NCI-H82 (cell line): Measurements from ENCODE around the gene S100A10.

Experiments
- DNase-seq: peaks from one replicate; lab custom pipeline; 2025; lab: John Stamatoyannopoulos, UW

Gene S100A10, protein sequence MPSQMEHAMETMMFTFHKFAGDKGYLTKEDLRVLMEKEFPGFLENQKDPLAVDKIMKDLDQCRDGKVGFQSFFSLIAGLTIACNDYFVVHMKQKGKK

DNA sequence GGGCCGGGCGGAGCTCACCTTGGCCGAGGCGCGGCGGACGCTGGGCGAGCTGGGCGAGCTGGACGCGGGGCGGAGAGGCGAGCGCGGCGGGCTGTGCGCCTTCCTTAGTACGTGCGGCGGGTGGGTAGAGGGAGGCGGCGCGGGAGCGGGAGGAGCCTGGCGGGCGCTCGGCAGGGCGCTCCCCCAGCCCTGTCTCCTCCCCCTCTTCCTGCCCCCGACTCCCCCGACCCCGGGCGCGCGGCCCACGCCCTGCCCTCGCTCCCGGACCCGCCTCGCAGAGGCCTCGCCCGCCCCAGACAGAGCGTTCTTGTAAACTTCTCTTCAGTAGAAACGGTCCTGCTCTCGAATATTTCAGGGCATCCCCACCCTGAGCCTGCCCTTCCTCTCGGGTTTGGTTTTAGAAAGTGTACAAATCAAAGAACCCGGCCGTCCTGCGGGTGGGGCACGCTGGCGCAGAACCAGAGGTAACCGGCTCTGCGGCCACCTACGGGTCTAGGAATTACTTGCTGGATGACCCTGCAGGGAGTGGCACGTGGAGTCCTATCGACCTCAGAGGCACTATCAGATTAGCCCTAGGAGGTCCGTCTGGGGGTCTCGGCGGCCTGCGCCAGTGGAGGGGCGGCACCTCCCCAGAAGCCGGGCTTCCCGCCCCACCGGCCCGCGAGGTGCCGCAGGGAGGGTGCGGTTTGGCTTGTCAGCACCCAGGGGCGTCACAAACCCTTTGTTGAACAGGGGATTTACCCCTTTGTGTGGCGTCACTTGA, at the start of gene S100A10:
S100A10 (minus strand) TSS at position 126 of the 763 bp plus-strand sequence. CDS start 7,629 bp downstream, outside the sequence.
- DNase-seq: peak; percentile 76

DNA sequence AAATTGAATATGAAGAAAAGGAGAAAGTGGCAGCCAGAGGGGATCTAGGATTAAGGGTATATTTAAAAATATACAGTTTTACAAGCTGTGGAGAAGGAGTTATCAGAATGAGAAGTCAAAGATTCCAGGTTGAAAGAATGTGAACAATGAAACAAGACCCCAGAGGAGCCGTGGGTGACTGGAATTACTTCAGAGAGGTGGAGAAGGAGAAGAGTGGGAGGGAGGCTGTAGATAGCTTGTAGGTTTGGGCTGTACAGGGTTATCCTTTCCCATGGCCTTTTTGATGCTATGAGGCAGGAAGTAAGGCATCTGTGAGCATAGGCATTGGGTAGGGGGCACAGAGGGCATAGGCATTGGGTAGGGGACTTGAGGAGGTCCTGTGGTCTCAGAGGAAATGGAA, 48.4 kb upstream of the S100A10 start:
- no peak for DNase-seq

DNA sequence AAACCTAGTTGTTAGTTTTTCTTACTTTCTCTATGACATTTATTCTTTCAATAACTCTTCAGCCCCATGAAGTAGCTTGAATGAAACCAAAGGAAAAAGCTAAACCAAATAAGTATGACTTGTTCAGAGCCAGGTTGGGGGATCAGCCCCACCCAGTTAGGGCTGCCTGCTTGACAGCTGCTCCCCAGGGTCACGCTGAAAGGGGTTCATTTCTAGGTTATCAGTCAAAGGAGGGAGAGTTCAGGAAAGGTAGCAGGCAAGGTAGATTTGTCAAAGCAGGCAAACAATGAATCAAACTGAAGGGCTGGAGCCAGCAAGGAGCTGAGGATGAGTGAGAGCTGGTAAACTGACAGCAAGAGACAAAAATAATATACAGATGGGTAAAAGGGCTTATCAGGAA, 46.2 kb upstream of the S100A10 start:
- no peak for DNase-seq

DNA sequence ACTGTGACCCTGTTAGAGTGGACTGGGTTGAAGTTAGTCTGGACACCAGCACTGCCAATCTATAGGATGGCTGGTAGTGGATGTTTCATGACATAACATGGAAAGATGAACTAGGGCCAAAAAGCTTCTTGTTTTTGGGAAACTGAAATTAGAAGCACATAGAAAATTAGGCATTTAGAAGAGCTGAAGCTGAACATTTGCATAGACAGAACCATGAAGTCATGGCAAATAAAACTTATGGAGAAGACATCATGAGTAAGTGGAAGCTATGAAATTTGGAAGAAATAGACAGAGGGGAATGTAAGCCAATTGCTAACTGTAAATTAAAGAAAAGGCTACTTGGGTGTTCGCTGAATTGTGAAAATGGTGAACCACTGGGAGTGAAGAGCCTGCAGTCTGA, 45.8 kb upstream of the S100A10 start:
- DNase-seq: no peak

DNA sequence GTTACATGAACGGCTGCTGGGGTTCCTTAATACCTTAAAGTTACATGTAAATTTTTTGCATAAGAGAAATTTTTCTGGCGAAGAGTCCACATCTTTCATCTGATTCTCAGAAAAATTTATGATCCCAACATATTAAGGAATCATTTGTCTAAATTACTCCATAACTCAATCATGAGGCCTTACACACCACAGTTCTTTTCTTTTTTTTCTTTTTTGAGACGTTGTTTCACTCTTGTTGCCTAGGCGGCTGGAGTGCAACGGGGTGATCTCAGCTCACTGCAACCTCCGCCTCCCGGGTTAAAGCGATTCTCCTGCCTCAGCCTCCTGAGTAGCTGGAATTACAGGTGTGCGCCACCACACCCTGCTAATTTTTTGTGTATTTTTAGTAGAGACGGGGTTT, 45.2 kb upstream of the S100A10 start:
- no peak for DNase-seq

DNA sequence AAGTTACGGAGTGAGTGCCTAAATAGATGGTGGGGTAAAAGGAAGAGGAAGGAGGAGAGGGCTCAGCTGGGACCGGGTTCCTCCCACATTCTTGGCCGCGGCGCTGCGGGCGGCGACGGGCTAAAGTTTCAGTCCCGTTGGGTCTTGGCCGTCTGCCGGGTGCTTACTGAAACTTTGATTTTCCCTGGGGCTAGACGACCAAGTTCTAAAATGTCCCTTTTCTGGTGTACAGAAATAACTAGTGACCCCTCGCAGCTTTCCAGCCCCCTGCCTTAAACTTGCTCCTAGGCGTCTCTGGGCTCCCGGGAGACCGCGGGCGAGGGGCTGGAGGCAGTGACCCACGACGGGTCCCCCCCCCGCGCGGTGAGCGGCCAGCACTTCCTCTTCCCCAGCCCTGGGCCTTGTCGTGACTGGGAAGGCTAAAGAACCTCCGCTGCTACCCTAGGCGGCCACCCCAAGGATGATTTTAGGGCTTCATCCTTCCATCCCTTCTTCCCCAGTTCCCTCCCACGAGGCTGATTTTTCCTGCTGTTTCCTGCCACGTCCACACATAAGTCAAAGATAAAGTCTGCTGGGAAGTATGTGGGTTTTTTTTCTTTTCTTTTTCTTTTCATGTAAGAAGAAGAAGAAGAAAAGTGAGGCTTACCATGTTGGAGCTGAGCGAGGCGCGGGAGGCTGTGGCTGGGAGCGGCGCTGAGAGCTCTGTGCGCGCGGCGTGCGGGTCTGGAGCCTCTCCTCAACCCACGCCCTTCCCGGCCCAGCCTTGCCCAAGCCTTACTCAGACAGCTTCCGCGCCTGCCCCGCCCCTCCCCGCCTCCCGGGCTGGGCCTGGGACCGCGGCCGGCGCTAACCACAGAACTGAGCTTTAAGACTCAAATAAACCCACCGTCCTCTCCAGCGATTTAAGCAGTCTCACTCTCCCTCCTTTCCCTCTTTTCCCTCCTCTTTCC, 42.9 kb upstream of the S100A10 start, which contains the start of gene S100A11:
S100A11 (minus strand) TSS at position 738 of the 950 bp plus-strand sequence; CDS start at position 649, 89 bp downstream.
- DNase-seq: peak; percentile 64

DNA sequence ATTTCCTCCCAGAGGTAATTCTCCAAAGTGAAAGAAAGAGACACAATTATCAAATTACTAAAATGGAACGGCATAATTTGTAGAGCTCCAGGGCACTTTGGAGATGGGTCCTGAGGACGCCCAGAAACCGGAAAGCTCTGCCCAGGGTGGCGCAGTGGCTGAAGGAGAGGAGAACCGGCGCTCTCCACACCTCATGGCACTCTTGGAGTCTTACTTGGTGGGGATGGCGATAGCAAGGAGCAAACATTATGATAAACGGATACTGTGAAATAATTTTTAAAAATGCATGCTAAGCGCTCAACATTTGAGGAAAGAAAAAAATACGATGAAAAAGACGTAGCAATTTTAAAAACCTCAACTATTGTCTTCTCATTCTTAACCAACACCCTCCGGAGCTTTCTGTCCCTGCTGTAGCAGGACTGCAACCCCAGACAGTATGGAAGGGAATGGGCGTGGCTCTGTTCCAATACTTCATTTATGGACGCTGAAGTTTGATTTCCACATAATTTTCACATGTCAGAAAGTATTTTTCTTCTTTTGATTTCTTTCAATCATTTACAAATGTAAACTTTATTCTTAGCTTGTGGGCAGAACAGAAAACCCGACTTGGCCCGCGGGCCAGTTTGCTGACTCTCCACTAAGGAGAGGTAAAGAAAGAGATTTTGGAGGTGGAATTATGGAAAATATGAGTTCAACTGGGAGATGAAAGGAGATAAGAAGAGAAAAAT, 42.0 kb upstream of the S100A10 start:
- no peak for DNase-seq

DNA sequence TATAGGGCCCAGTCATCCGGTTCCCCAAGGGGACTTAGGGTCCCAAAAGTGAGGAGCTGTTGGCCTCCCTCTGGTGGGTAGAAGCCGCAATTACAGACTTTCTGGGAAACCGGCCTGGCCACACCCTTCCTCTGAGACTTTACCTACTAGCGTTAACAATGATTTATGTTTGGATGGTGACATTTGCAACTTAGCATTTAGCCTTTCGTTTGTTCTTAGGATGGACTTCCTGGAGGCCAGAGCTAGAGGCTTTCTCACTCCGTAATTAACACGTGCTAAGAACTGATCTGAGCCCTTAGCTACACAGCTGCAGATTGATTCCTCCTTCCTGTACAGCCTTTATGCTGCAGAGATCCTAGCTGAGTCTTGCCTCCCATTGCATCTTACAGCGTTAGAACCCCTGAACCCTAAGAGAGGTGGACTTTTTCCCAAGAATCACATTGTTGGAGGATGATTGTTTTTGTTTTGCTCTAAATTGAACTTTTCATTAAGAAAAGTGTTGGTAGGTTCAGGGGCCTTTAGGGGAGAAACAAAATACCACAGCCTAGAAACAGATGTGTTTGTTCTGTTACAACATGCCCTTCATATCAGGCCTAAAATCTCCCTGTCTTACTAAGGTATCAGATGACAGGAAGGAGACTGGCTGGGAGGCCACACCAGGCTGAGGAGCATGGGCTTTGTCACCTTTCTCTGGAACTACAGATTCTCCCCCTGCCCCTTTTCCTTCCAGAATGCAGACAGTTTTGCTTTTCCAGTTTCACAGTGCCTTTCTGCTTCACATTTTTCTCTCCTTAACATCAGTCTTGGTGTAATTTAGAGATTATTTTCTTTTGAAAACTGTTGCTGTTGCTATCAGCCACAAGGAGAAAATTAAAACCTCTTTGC, 41.2 kb upstream of the S100A10 start:
- peak; percentile 76 for DNase-seq

DNA sequence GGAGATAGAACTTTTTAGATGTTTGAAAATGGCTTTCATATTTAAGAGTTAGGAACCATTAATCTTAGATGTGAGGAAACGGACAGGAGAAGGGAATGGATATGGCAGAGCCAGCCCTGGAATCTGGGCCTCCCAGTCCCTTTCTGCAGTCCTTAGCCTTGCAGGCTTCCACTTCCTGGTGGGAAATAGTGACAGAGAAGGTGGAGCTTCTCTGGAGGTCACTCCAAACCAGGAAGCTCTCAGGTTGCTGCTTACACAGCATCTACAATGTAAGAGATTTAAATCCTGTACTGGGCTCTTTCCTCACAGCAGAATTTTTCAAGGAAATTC, 40.6 kb upstream of the S100A10 start:
- no peak for DNase-seq

DNA sequence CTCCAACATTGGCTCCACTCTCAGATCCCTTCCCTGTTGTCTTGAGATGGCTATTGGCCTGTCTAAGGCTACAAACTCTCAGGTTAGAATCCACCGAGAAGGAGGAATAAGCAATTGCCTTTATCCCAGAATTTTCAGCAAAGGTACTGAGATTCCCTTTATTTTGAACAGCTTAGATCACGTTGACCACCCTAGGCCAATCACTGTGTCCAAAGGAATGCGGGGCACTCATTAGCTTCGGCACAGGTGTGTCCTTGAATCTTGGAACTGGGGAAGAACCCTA, 36.2 kb upstream of the S100A10 start:
- no peak for DNase-seq

DNA sequence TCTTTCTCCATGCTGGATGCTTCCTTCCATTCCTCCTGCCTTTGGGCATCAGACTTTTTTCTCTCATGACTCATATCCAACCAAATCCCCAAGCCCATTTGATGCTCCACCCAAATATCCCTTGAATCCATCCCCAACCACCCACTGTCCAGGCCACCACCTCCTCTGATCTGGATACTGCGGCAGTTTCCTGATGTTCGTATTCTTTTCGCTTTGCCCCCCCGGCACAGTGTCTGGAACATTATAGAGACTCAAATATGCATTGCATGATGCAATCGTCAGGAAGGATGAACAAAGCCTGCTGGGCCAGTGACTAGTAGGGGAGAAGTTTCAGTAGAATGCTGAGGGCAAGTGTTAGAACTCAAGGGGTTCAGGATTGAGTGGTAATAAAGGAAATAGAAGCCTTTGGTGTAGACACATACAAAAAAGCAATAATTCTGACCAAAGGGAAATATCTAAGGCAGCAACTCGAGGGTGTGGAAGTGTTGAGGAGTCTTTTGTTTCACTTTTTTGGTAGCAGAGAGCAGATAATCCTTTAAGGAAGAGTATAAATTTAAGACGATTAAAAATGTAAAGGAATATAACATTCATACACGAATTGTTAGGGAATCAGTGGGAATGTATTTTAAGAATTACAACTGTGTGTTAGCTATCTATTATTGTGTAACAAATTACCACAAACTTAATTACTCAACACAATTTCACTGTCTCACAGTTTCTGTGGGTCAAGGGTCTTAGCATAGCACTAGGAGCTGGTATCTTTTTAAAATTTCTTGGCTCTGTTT, 35.7 kb upstream of the S100A10 start:
- no peak for DNase-seq

DNA sequence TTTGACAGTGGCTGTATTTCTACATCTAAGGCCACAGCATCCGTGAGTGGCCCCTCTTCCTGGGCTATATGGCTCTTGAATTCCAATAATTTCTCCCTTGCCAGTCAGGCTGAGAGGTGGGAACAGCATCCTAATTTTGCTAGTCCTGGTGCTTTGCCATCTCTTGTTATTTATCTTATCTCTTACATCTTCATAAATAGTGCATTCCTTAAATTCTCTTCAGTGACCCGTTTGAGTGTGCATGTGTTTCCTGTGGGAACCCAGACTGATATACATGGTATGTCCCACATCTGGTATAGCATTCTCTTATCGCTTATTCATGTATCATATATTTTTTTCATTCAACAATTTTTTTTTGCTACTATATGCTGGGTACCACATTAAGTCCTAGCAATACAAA, 33.2 kb upstream of the S100A10 start:
- no peak for DNase-seq

DNA sequence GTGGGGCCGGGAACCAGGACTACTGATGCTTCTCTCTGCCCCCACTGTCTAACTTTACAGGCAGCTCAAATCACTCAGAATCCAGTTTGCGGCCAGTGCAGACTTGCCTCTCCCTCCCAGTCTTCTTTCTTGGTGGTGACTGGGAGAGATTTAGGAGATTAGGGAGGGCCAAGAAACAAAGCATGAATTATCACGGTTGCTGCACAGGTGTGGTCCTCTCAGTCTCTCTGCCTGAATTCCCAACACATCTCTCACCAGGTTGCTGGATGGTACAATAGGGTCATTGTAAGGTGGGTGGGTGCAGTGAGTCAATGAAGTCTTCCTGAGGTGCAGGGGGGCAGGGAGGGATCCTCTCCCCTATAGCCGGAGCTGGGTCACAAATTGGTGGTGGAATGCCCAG, 30.6 kb upstream of the S100A10 start:
- DNase-seq: no peak

DNA sequence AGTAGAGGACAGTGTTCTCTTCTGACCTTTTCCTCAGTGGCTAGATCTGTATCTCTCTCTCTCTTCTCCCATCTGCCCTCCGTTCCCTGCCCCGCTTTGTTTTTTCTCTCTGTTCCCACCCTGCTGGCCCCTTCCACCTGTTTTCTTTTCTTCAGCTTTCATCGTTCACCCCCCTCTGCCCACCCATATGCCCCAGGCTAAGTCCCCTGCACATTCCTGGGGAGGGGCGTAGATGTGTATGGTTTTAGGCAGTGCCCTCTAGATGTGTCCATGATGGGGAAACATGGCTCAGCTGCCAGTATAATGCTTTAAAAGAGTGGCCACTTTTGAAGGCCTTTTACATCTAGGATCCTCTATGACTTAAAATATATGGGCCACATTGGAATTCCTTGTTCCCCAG, 29.6 kb upstream of the S100A10 start:
- DNase-seq: no peak

DNA sequence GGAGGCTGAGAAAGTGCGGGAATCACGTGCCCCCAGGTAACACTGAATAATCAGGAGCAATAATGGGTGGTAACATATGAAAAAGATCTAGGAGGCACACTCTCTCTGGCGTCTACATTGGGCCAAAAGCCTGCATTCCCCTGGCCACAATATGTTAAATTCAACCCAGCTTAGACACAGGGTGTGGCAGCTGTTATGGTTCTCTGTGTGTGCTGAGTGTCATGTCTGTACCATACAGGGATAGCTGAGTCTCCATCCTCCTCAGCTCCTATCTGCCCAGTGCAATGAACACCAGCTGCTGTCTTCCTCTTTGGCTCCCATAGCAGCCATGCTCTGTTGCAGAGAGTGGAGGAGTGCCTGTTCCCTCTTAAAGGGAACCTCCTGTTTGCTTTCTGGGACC, 28.8 kb upstream of the S100A10 start:
- no peak for DNase-seq

DNA sequence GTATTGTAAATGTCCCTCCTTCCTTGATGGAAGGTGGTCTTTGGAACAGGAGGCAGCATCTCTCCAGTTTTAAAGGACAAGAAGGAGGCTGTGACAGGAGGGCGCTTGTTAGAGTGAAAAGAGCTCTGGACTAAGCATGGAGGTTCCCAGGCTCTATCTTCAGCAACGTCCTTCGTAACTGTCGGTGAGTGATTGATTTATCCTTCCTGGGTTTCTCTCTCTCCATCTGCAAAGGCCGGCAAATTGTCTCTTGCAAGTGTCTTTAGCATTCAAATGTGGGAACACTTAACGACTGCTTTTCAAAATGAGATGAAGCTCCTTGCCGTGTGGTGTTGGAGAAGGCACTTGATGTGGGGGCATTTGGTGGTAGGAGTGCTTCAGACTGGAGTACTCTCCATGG, 27.9 kb upstream of the S100A10 start:
- DNase-seq: no peak

DNA sequence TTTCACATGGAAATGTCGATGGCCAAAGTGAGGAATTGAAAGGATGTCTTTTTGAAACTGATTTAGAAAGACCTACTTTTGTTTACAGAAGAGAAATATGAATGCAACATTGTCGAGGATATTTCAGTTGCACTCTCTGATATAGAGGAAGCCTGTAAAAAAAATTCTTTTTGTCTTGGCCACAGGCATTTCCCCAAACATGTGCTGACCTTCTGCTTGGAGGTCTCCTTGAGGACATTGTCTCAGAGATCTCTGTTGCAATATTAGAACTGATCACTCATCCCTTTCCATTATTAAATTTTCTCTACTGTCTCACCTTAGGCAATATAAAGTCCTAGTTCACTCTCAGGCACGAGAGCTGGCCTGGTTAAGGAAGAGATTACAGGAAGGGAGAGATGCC, 27.2 kb upstream of the S100A10 start:
- no peak for DNase-seq

DNA sequence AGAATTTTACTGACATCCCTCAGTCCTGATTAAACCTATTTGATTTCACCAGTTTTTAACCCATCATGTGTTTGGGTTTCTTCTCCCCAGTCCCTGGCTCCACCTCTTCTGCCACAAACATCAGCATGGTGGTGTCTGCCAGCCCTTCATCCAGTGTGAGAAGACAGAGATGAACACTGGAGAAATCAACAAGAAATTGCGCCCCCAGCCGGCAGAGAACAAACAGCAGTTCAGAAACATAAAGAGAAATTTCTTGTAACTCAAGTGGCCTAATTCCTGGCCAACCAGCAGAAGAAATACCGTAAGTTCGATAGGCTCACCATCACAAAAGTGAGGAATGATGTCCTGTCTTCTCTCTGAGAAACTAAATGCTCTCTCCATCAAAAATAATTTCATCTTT, 24.9 kb upstream of the S100A10 start:
- DNase-seq: peak; percentile 32

DNA sequence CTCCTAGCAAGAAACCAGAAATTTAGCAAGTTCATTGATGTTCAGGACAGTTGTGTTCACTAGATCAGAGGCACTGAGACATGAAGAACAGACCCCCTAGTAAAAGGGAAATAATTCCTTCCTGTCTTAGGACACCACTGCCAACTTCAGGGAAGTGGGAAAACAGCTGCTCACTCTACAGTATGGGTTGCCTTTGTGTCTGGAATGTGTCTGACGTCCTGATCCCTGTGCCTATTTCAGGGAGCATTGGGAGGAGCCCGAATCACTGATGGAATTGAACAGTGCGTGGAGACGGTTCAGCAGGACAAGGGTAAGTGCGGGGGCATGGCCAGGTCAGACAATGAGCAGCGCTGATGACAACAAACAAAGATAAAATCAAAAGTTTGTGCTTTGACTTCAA, 22.1 kb upstream of the S100A10 start:
- DNase-seq: no peak

DNA sequence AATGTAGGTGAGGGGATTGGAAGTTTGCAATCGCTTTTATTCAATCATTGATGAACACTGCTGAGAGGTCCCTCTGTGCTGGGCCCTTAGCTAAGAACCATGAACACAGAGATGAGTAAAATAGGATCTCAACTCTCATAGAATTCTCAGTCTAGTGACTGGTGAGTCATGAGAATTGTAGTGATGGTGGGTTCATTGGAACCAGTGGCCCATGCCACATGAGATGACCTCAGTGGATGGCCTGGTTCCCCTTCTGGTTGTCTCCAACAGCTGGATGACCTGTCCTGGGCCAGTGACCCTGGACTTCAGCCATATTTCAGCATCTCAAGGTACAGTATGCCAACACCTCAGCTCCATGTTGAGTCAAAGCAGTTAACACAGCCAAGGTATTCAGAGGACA, 21.3 kb upstream of the S100A10 start:
- DNase-seq: no peak
